Cardiac muscle cell (in vitro differentiated cells and primary cell): Measurements from ENCODE around the gene BCL6. TPM values are rescaled to one million over a fixed set of nuclear protein-coding genes. Genes with fewer than 3 reads are reported as not detected.
A peak's percentile ranks its signal among the peaks of the same experiment; 100 is the strongest.

Experiments used
- DNase-seq, 2 donors: peaks; one replicate each; pipeline versions ENCODE4 v3.0.0 to v3.0.0-alpha.2; 2010 to 2017; ENCODE audit warnings: low read depth in 1 of 2, low spot score in 1 of 2
- H3K27ac ChIP-seq: fragments of 200-600 bp; sonication (generic); 2 replicates; pipeline ENCODE4 v1.5.1; 2016
- H3K27me3 ChIP-seq: fragments of 200-600 bp; sonication (generic); 2 replicates; pipeline ENCODE4 v1.6.0; 2016; ENCODE audit warnings: control low read depth
- H3K36me3 ChIP-seq: fragments of 200-600 bp; sonication (generic); 2 replicates; pipeline ENCODE4 v1.5.1; 2016; ENCODE audit warnings: control low read depth
- H3K4me1 ChIP-seq: fragments of 200-600 bp; sonication (generic); 2 replicates; pipeline ENCODE4 v1.8.1; 2017; ENCODE audit warnings: low read depth, mild to moderate bottlenecking, mixed run types
- H3K4me3 ChIP-seq: fragments of 200-600 bp; sonication (generic); 2 replicates; pipeline ENCODE4 v1.5.1; 2016; ENCODE audit warnings: mild to moderate bottlenecking
- H3K9me3 ChIP-seq: fragments of 200-600 bp; sonication (generic); 2 replicates; pipeline ENCODE4 v1.5.1; 2017; ENCODE audit warnings: low read depth, mild to moderate bottlenecking, control low read depth
- CTCF ChIP-seq: IDR thresholded peaks from 2 replicates; pipeline ENCODE4 v1.5.1; 2012; ENCODE audit warnings: low read depth, mild to moderate bottlenecking, low read length
- polyA plus RNA-seq: library from polyadenylated mRNA; unstranded; fragments of >200 nt; fragmentation: Nextera tagmentation; extraction: Ambion mirVana; gene quantifications from 2 replicates; pipeline ENCODE4 v1.2.1, GENCODE V29; 2016
- total RNA-seq: library from RNA; depleted of rRNA; stranded (reverse); fragments of >200 nt; gene quantifications from 2 replicates; pipeline ENCODE4 v1.2.3, GENCODE V29; 2016

Gene BCL6
- total and polyA plus RNA-seq, 2 experiments from 2014 or later = 4.9 to 12.7 TPM

- peak overlapping the region; percentile 98 for H3K27ac ChIP-seq
- TF ChIP-seq CTCF = no peak
- peak; percentile 64 to 80 for DNase-seq
Observed at GRCh38 chr3:187743195-187744141, 1.8 kb downstream of the BCL6 start.

DNA sequence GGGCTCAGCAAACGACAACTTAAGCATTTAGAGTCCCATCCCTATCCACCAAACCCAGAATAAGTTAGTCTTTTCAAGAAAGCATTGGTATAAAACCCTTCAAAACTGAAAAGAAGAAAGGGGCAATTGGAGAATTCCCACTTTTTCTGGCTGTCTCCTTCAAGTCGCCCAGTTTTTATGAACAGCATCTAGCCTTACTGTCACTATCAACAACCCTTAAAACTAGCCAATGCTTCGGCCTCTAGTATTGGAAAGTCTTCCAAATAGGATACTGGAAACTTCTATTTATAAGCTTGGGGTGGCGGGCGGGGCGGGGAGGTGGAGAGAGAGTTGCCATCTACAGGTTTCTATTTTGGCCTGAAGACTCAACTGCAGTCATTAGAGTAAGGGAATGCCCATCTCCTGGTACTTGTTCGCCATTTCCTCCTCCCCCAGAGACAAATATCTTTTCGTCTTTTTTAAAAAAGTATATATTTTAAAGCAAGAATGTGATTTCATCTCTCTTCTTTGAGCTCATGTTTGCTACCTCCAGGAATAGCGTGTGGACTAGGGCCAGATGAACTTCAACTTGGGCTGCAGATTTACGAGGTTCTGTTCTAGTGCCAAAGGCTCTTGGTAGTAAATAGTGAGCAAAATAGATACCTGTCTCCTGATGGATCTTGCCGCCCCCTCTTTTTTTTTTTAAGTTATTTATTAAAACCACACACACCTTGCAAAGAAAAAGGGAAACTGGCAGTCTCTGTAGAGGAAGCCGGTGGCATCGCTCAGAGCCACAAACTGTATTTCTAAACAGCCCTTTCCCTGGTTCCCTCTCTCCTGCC lies 2.7 kb downstream of the BCL6 start:
- no peaks in the 10 kb centered on the region for H3K27me3 ChIP-seq
- peak overlapping the region; percentile 74 for H3K4me3 ChIP-seq
- TF ChIP-seq CTCF = no peak
- DNase-seq = peak in 1 of 2 donors; percentile 48
- H3K27ac ChIP-seq = no peak overlapping the region
- H3K4me1 ChIP-seq = peaks cover 18% of the 10 kb centered on the region
- H3K9me3 ChIP-seq = no peaks in the 10 kb centered on the region
- no peaks in the 10 kb centered on the region for H3K36me3 ChIP-seq

More at GRCh38 chr3:187743195-187744141, 1.8 kb downstream of the BCL6 start:
- Histone ChIP-seq H3K4me1 (peaks cover 18% of the 10 kb centered on the region), H3K4me3 (peak overlapping the region; percentile 74), H3K9me3 (no peaks in the 10 kb centered on the region), H3K27me3 (no peaks in the 10 kb centered on the region), H3K36me3 (no peaks in the 10 kb centered on the region)

DNA sequence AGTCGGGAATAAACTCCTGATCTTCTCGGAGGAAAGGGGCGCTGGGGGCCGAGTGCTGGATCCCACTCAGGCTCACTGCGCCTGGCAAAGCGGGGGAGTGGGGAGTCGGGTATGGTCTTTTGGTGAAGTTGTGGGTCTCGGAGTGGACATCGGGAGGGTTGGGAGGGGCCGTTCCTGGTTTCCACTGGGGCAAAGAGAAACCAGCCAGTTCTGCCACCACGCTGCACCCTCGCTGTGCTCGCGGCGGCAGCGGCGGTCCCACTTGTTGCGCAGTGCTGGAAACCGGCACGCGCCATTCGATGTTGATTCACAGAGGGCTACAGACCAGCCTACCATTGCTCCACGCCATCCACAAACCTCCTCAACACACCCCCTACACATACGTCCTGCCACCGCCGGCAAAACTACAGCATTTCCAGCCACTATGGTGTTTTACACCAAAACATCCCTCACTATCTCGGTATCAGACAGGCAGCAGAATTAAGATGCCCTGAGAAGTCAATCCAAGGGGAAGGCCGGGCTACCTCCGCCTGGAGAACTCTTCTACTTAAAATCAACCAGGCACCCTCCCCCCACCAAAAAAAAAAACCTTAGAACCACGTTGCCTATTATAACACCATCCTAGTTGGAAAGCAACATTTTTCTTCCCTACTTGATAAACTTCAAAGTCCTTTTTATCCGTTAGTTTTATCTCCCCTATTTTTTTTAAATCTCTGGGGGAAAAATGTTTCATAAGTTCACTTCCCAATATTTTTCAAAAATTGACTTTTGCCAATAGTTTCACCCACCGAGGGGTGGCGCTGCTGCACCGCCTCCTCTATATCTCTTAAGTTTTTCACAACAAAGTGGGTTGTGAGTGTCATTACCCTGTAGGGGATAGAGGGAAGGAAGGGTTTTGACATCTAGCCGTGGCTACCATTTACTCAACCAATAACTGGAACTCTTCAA lies 3.6 kb downstream of the BCL6 start:
- Histone ChIP-seq H3K27ac (no peak overlapping the region), H3K9me3 (no peaks in the 10 kb centered on the region), H3K36me3 (no peaks in the 10 kb centered on the region), H3K27me3 (no peaks in the 10 kb centered on the region), H3K4me3 (peak overlapping the region; percentile 52), H3K4me1 (peaks cover 18% of the 10 kb centered on the region)
- TF ChIP-seq CTCF = peak; percentile 87
- DNase-seq = peak; percentile 72 to 89

GRCh38 chr3:187740421-187741399 lies 4.6 kb downstream of the BCL6 start:
- no peaks in the 10 kb centered on the region for H3K36me3 ChIP-seq
- peak; percentile 78 to 79 for DNase-seq
- peak overlapping the region; percentile 52 for H3K4me3 ChIP-seq
- H3K9me3 ChIP-seq = no peaks in the 10 kb centered on the region
- no peaks in the 10 kb centered on the region for H3K27me3 ChIP-seq
- H3K4me1 ChIP-seq = peaks cover 11% of the 10 kb centered on the region
- no peak overlapping the region for H3K27ac ChIP-seq
- TF ChIP-seq CTCF = peak; percentile 86
